Measurements from ENCODE around the gene PRSS12. TPM values are rescaled to one million over a fixed set of nuclear protein-coding genes. Genes with fewer than 3 reads are reported as not detected.

The PRSS12 gene
- total and polyA plus RNA-seq, 7 experiments from 2014 or later, result 0.07 TPM; not detected in 6

GRCh38 chr4:118265312-118266144, 87.3 kb downstream of the PRSS12 start:
- Mint-ChIP-seq H3K4me3 (peak overlapping the region; percentile 54 to 80 (median 66)), H3K36me3 (no peaks in the 10 kb centered on the region), H3K27ac (peak overlapping the region in 3 of 9 donors; percentile 21 to 41 (median 38)), H3K4me1 (peaks cover 0 to 4% (median under 1%) of the 10 kb centered on the region in 7 donors), H3K27me3 (peaks cover 0 to 26% (median 5%) of the 10 kb centered on the region in 5 donors), H3K9me3 (peaks cover 0 to 4% (median 0%) of the 10 kb centered on the region in 11 donors)
- Histone ChIP-seq H3K27ac (ENCODE audit: low read depth, low read length) (no peak overlapping the region), H3K4me1 (ENCODE audit: control insufficient read depth in 2 of 2, insufficient read depth in 2 of 2, low read length in 2 of 2) (no peaks in the 10 kb centered on the region), H3K36me3 (ENCODE audit: control insufficient read depth in 2 of 3, insufficient read depth in 3 of 3, low read length in 3 of 3) (no peaks in the 10 kb centered on the region), H3K27me3 (ENCODE audit: control insufficient read depth in 2 of 2, insufficient read depth in 2 of 2, low read length in 2 of 2) (peaks cover 0 to 3% of the 10 kb centered on the region in 2 donors), H3K9me3 (ENCODE audit: control insufficient read depth in 2 of 3, low read length in 3 of 3) (no peaks in the 10 kb centered on the region), H3K4me3 (ENCODE audit: low read length) (peak overlapping the region; percentile 42)
- POLR2A ChIA-PET, result no interaction called here
- intact Hi-C loops (cut with micrococcal nuclease), result loop anchor here (1.0 kb wide), 1 partner anchor 13 kb away; no protein-coding TSS in a partner anchor
- CTCF ChIA-PET, result no interaction called here
- DNase-seq (peak in 5 of 9 donors; percentile 9 to 52 (median 34)), ATAC-seq (peak; percentile 44)

GRCh38 chr4:118264096-118264495, 88.7 kb downstream of the PRSS12 start:
- Mint-ChIP-seq H3K9me3 (peaks cover 0 to 4% (median 0%) of the 10 kb centered on the region in 11 donors), H3K4me3 (peak overlapping the region in 9 of 10 donors; percentile 7 to 78 (median 54)), H3K27me3 (peaks cover 0 to 29% (median 5%) of the 10 kb centered on the region in 5 donors), H3K27ac (no peak overlapping the region), H3K36me3 (no peaks in the 10 kb centered on the region), H3K4me1 (peaks cover 0 to 4% (median 0%) of the 10 kb centered on the region in 7 donors)
- ChIA-PET CTCF (interaction anchor here (1.0 kb wide), 1 partner anchor 40 kb away, joined by 3 read pairs; no protein-coding TSS in a partner anchor), POLR2A (no interaction called here)
- H3K27me3 ChIP-seq (ENCODE audit: control insufficient read depth in 2 of 2, insufficient read depth in 2 of 2, low read length in 2 of 2), result peaks cover 0 to 3% of the 10 kb centered on the region in 2 donors
- ATAC-seq, result no peak
- intact Hi-C loops (cut with micrococcal nuclease), result no loop called here
- H3K27ac ChIP-seq (ENCODE audit: low read depth, low read length), result no peak overlapping the region
- H3K4me1 ChIP-seq (ENCODE audit: control insufficient read depth in 2 of 2, insufficient read depth in 2 of 2, low read length in 2 of 2), result no peaks in the 10 kb centered on the region
- H3K9me3 ChIP-seq (ENCODE audit: control insufficient read depth in 2 of 3, low read length in 3 of 3), result no peaks in the 10 kb centered on the region
- DNase-seq, result no peak
- no peaks in the 10 kb centered on the region for H3K36me3 ChIP-seq (ENCODE audit: control insufficient read depth in 2 of 3, insufficient read depth in 3 of 3, low read length in 3 of 3)
- H3K4me3 ChIP-seq (ENCODE audit: low read length), result no peak overlapping the region

GRCh38 chr4:118260309-118260708, 92.5 kb downstream of the PRSS12 start:
- no peaks in the 10 kb centered on the region for H3K36me3 ChIP-seq (ENCODE audit: control insufficient read depth in 2 of 3, insufficient read depth in 3 of 3, low read length in 3 of 3)
- peaks cover 0 to 3% of the 10 kb centered on the region in 2 donors for H3K27me3 ChIP-seq (ENCODE audit: control insufficient read depth in 2 of 2, insufficient read depth in 2 of 2, low read length in 2 of 2)
- Mint-ChIP-seq H3K4me1 (peaks cover 0 to 4% (median 0%) of the 10 kb centered on the region in 7 donors), H3K27ac (no peak overlapping the region), H3K36me3 (no peaks in the 10 kb centered on the region), H3K27me3 (peaks cover 0 to 29% (median 5%) of the 10 kb centered on the region in 5 donors), H3K4me3 (no peak overlapping the region), H3K9me3 (peaks cover 0 to 4% (median 0%) of the 10 kb centered on the region in 11 donors)
- DNase-seq, result no peak
- no peak overlapping the region for H3K27ac ChIP-seq (ENCODE audit: low read depth, low read length)
- ChIA-PET POLR2A (no interaction called here), CTCF (interaction anchor here (2.3 kb wide), 1 partner anchor 11 kb away, joined by 6 read pairs; no protein-coding TSS in a partner anchor)
- H3K4me3 ChIP-seq (ENCODE audit: low read length), result no peak overlapping the region
- no peaks in the 10 kb centered on the region for H3K9me3 ChIP-seq (ENCODE audit: control insufficient read depth in 2 of 3, low read length in 3 of 3)
- no peak for ATAC-seq
- H3K4me1 ChIP-seq (ENCODE audit: control insufficient read depth in 2 of 2, insufficient read depth in 2 of 2, low read length in 2 of 2), result no peaks in the 10 kb centered on the region
- intact Hi-C loops (cut with micrococcal nuclease), result no loop called here

DNA sequence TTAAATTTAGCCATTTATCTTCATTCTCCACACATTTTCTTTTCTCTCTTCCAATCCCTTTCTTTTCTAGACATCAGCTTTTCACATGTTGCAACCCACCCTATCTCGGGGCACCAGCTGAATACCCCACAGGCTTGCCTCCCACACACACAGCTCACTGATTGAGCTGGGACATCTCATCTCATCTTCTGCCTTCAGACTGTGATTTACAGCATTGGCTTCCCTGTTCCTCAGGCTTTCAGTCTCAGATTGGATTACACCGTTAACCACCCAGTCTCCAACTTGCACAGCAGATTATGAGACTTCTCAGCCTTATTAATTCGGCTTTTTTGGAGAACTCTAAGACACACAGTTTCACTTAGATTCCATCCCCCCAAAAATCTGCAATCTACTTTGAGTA, 93.7 kb downstream of the PRSS12 start:
- no peak overlapping the region for H3K27ac Mint-ChIP-seq

DNA sequence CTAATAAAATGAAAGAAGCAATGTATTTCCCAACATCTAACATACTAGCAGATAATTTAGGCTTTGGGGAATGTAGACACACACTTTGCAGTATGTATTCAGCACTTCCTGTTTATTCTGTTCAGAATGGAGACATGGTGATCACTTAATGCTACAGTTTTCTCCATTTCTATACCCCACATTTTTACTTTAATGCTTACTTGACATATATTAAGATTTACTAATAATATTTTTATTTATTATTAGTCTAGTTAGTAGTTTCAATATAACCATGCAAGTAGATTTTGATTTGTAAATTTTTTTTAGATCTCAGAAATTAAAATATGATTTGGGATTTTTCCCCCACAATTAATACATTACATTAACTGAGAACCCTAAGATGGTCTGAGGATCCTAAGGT, 98.4 kb downstream of the PRSS12 start:
- no peak overlapping the region for H3K4me3 ChIP-seq (ENCODE audit: low read length)
- H3K4me1 ChIP-seq (ENCODE audit: control insufficient read depth in 2 of 2, insufficient read depth in 2 of 2, low read length in 2 of 2), result no peaks in the 10 kb centered on the region
- H3K27me3 ChIP-seq (ENCODE audit: control insufficient read depth in 2 of 2, insufficient read depth in 2 of 2, low read length in 2 of 2), result no peaks in the 10 kb centered on the region
- Mint-ChIP-seq H3K4me3 (no peak overlapping the region), H3K36me3 (no peaks in the 10 kb centered on the region), H3K4me1 (peaks cover 0 to 1% (median 0%) of the 10 kb centered on the region in 7 donors), H3K27me3 (peaks cover 0 to 4% (median 0%) of the 10 kb centered on the region in 5 donors), H3K27ac (no peak overlapping the region), H3K9me3 (peaks cover 0 to 6% (median 0%) of the 10 kb centered on the region in 11 donors)
- no peaks in the 10 kb centered on the region for H3K9me3 ChIP-seq (ENCODE audit: control insufficient read depth in 2 of 3, low read length in 3 of 3)
- H3K36me3 ChIP-seq (ENCODE audit: control insufficient read depth in 2 of 3, insufficient read depth in 3 of 3, low read length in 3 of 3), result no peaks in the 10 kb centered on the region
- no peak overlapping the region for H3K27ac ChIP-seq (ENCODE audit: low read depth, low read length)
- CTCF ChIA-PET, result no interaction called here
- ATAC-seq, result no peak
- intact Hi-C loops (cut with micrococcal nuclease), result no loop called here
- DNase-seq, result no peak
- POLR2A ChIA-PET, result no interaction called here

More for the DNA sequence above, 93.7 kb downstream of the PRSS12 start:
- Mint-ChIP-seq H3K4me1 (peaks cover 0 to 1% (median 0%) of the 10 kb centered on the region in 7 donors), H3K9me3 (no peaks in the 10 kb centered on the region), H3K36me3 (no peaks in the 10 kb centered on the region), H3K4me3 (no peak overlapping the region), H3K27me3 (peaks cover 0 to 22% (median 5%) of the 10 kb centered on the region in 5 donors)
- peaks cover 0 to 3% of the 10 kb centered on the region in 2 donors for H3K27me3 ChIP-seq (ENCODE audit: control insufficient read depth in 2 of 2, insufficient read depth in 2 of 2, low read length in 2 of 2)
- ATAC-seq, result no peak
- H3K4me1 ChIP-seq (ENCODE audit: control insufficient read depth in 2 of 2, insufficient read depth in 2 of 2, low read length in 2 of 2), result no peaks in the 10 kb centered on the region
- H3K27ac ChIP-seq (ENCODE audit: low read depth, low read length), result no peak overlapping the region
- POLR2A ChIA-PET, result no interaction called here
- no peaks in the 10 kb centered on the region for H3K36me3 ChIP-seq (ENCODE audit: control insufficient read depth in 2 of 3, insufficient read depth in 3 of 3, low read length in 3 of 3)
- intact Hi-C loops (cut with micrococcal nuclease), result no loop called here
- DNase-seq, result no peak
- CTCF ChIA-PET, result interaction anchor here (2.3 kb wide), 1 partner anchor 12 kb away, joined by 6 read pairs; no protein-coding TSS in a partner anchor
- no peaks in the 10 kb centered on the region for H3K9me3 ChIP-seq (ENCODE audit: control insufficient read depth in 2 of 3, low read length in 3 of 3)
- no peak overlapping the region for H3K4me3 ChIP-seq (ENCODE audit: low read length)

GRCh38 chr4:118249890-118250289, 102.9 kb downstream of the PRSS12 start:
- Mint-ChIP-seq H3K4me3 (no peak overlapping the region), H3K27ac (no peak overlapping the region), H3K9me3 (peaks cover 0 to 7% (median 0%) of the 10 kb centered on the region in 11 donors), H3K27me3 (peaks cover 0 to 4% (median 0%) of the 10 kb centered on the region in 5 donors), H3K4me1 (peaks cover 0 to 5% (median 4%) of the 10 kb centered on the region in 7 donors), H3K36me3 (no peaks in the 10 kb centered on the region)
- Histone ChIP-seq H3K4me1 (ENCODE audit: control insufficient read depth in 2 of 2, insufficient read depth in 2 of 2, low read length in 2 of 2) (no peaks in the 10 kb centered on the region), H3K27me3 (ENCODE audit: control insufficient read depth in 2 of 2, insufficient read depth in 2 of 2, low read length in 2 of 2) (no peaks in the 10 kb centered on the region), H3K4me3 (ENCODE audit: low read length) (no peak overlapping the region), H3K36me3 (ENCODE audit: control insufficient read depth in 2 of 3, insufficient read depth in 3 of 3, low read length in 3 of 3) (no peaks in the 10 kb centered on the region), H3K9me3 (ENCODE audit: control insufficient read depth in 2 of 3, low read length in 3 of 3) (no peaks in the 10 kb centered on the region), H3K27ac (ENCODE audit: low read depth, low read length) (no peak overlapping the region)
- POLR2A ChIA-PET, result no interaction called here
- no peak for DNase-seq
- intact Hi-C loops (cut with micrococcal nuclease), result no loop called here
- CTCF ChIA-PET, result no interaction called here
- no peak for ATAC-seq

Measured in naive thymus-derived CD4-positive, alpha-beta T cell (primary cell).